ENCODE measurements around the gene GRAMD1A. TPM values are rescaled to one million over a fixed set of nuclear protein-coding genes. Genes with fewer than 3 reads are reported as not detected.

The GRAMD1A gene
- total and polyA plus RNA-seq, 3 experiments from 2014 or later: 51.4 to 218 (median 205) TPM

- H3K27me3 ChIP-seq (ENCODE audit: insufficient read depth, low read length, poor library complexity, severe bottlenecking): no peaks in the 10 kb centered on the region
- Mint-ChIP-seq H3K9me3 (no peaks in the 10 kb centered on the region), H3K4me1 (peaks cover 12 to 23% (median 13%) of the 10 kb centered on the region in 3 donors), H3K4me3 (peak overlapping the region in 1 of 7 donors; percentile 45), H3K27me3 (peaks cover 0 to 2% of the 10 kb centered on the region in 2 donors), H3K36me3 (no peaks in the 10 kb centered on the region), H3K27ac (peak overlapping the region in 3 of 8 donors; percentile 71 to 77 (median 73))
- H3K4me1 ChIP-seq (ENCODE audit: insufficient read depth, low read length): peaks cover 23% of the 10 kb centered on the region
- no peak for DNase-seq
- no peak overlapping the region for H3K4me3 ChIP-seq (ENCODE audit: low read length)
- ChIA-PET POLR2A (no interaction called here), CTCF (interaction anchor here (1.5 kb wide), 1 partner anchor 25 kb away, joined by 5 read pairs; no protein-coding TSS in a partner anchor)
- no peaks in the 10 kb centered on the region for H3K36me3 ChIP-seq (ENCODE audit: insufficient read depth, low read length)
- no peaks in the 10 kb centered on the region for H3K9me3 ChIP-seq (ENCODE audit: low read length)
- no peak overlapping the region for H3K27ac ChIP-seq (ENCODE audit: low read depth, low read length)
Observed at GRCh38 chr19:35037716-35038622, 37.8 kb downstream of the GRAMD1A start.

DNA sequence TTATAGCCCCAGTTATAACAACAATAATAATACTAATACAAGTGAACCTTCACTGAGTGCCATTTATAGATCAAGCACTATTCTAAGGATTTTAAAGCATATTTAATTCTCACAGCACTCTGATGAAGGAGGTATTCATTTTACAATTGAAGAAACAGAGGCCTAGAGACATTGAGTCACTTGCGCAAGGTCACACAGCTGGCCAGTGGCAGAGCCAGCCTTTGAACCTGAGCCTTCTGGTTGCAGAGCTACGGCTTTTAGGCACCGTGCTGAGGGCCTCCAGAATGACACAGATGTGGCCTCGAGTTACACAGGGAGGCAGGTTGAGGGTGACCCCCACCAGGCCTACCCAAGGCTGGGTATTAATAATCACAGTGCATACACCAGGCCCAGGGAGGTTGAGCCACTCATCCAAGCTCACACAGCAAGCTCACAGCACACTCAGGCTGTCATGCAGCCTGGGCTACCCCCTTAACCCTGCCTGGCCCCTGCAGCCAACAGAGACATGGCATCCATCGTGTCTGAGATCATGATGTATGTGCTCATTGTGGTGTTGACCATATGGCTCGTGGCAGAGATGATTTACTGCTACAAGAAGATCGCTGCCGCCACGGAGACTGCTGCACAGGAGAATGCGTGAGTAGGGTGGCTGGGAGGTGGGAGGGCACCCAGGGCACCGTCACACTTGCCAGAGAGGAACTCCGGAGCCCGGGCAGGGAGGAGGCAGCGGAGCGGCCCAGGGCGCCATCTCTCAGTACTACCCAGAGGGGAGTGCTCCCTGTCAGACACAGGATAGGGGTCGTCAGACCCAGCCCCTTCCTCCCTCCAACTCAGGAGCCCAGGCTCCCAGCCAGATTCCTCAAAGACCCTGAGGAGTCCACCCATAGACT, 38.7 kb downstream of the GRAMD1A start:
- ChIA-PET POLR2A (no interaction called here), CTCF (interaction anchor here (1.5 kb wide), 1 partner anchor 26 kb away, joined by 5 read pairs; no protein-coding TSS in a partner anchor)
- DNase-seq: no peak
- H3K27me3 ChIP-seq (ENCODE audit: insufficient read depth, low read length, poor library complexity, severe bottlenecking): no peaks in the 10 kb centered on the region
- Mint-ChIP-seq H3K4me3 (peak overlapping the region in 2 of 7 donors; percentile 45 to 57), H3K27me3 (peaks cover 0 to 1% of the 10 kb centered on the region in 2 donors), H3K27ac (peak overlapping the region in 4 of 8 donors; percentile 3 to 89 (median 42)), H3K9me3 (no peaks in the 10 kb centered on the region), H3K4me1 (peaks cover 12 to 25% (median 13%) of the 10 kb centered on the region in 3 donors), H3K36me3 (no peaks in the 10 kb centered on the region)
- H3K4me1 ChIP-seq (ENCODE audit: insufficient read depth, low read length): peaks cover 23% of the 10 kb centered on the region
- no peaks in the 10 kb centered on the region for H3K9me3 ChIP-seq (ENCODE audit: low read length)
- H3K4me3 ChIP-seq (ENCODE audit: low read length): no peak overlapping the region
- H3K36me3 ChIP-seq (ENCODE audit: insufficient read depth, low read length): no peaks in the 10 kb centered on the region
- H3K27ac ChIP-seq (ENCODE audit: low read depth, low read length): no peak overlapping the region

- peak overlapping the region in 7 of 8 donors; percentile 6 to 87 (median 74) for H3K27ac Mint-ChIP-seq
- Histone ChIP-seq H3K4me3 (ENCODE audit: low read length) (peak overlapping the region; percentile 56), H3K36me3 (ENCODE audit: insufficient read depth, low read length) (no peaks in the 10 kb centered on the region), H3K9me3 (ENCODE audit: low read length) (no peaks in the 10 kb centered on the region), H3K4me1 (ENCODE audit: insufficient read depth, low read length) (peaks cover 31% of the 10 kb centered on the region), H3K27me3 (ENCODE audit: insufficient read depth, low read length, poor library complexity, severe bottlenecking) (no peaks in the 10 kb centered on the region), H3K27ac (ENCODE audit: low read depth, low read length) (peak overlapping the region; percentile 16)
- H3K4me1 Mint-ChIP-seq: peaks cover 21 to 36% (median 23%) of the 10 kb centered on the region in 3 donors
- H3K4me3 Mint-ChIP-seq: peak overlapping the region; percentile 55 to 90 (median 80)
- ChIA-PET POLR2A (no interaction called here), CTCF (no interaction called here)
- H3K27me3 Mint-ChIP-seq: peaks cover 2 to 5% of the 10 kb centered on the region in 2 donors
- peak in 1 of 5 donors; percentile 23 for DNase-seq
- no peaks in the 10 kb centered on the region for H3K9me3 Mint-ChIP-seq
- no peaks in the 10 kb centered on the region for H3K36me3 Mint-ChIP-seq
Observed at GRCh38 chr19:35039881-35040825, 40.0 kb downstream of the GRAMD1A start.

GRCh38 chr19:35040826-35041547, 40.9 kb downstream of the GRAMD1A start:
- peaks cover 31% of the 10 kb centered on the region for H3K4me1 ChIP-seq (ENCODE audit: insufficient read depth, low read length)
- Mint-ChIP-seq H3K27me3 (peaks cover 2 to 5% of the 10 kb centered on the region in 2 donors), H3K27ac (peak overlapping the region in 6 of 8 donors; percentile 60 to 87 (median 76)), H3K9me3 (no peaks in the 10 kb centered on the region), H3K36me3 (no peaks in the 10 kb centered on the region), H3K4me1 (peaks cover 21 to 44% (median 31%) of the 10 kb centered on the region in 3 donors), H3K4me3 (peak overlapping the region; percentile 55 to 83 (median 80))
- H3K27ac ChIP-seq (ENCODE audit: low read depth, low read length): peak overlapping the region; percentile 16
- DNase-seq: no peak
- ChIA-PET POLR2A (interaction anchor here (0.6 kb wide), 1 partner anchor 17 kb away, joined by 3 read pairs; no protein-coding TSS in a partner anchor), CTCF (no interaction called here)
- H3K9me3 ChIP-seq (ENCODE audit: low read length): no peaks in the 10 kb centered on the region
- H3K4me3 ChIP-seq (ENCODE audit: low read length): peak overlapping the region; percentile 56
- H3K27me3 ChIP-seq (ENCODE audit: insufficient read depth, low read length, poor library complexity, severe bottlenecking): no peaks in the 10 kb centered on the region
- H3K36me3 ChIP-seq (ENCODE audit: insufficient read depth, low read length): no peaks in the 10 kb centered on the region

- Histone ChIP-seq H3K4me1 (ENCODE audit: insufficient read depth, low read length) (peaks cover 31% of the 10 kb centered on the region), H3K27ac (ENCODE audit: low read depth, low read length) (peak within 1 kb of the TSS; percentile 16), H3K27me3 (ENCODE audit: insufficient read depth, low read length, poor library complexity, severe bottlenecking) (no peaks in the 10 kb centered on the region), H3K36me3 (ENCODE audit: insufficient read depth, low read length) (no peaks in the 10 kb centered on the region), H3K4me3 (ENCODE audit: low read length) (peak within 1 kb of the TSS; percentile 56), H3K9me3 (ENCODE audit: low read length) (no peaks in the 10 kb centered on the region)
- peaks cover 21 to 44% (median 31%) of the 10 kb centered on the region in 3 donors for H3K4me1 Mint-ChIP-seq
- peaks cover 2 to 5% of the 10 kb centered on the region in 2 donors for H3K27me3 Mint-ChIP-seq
- no peak for DNase-seq
- H3K36me3 Mint-ChIP-seq: no peaks in the 10 kb centered on the region
- CTCF ChIA-PET: no interaction called here
- POLR2A ChIA-PET: interaction anchor here (0.6 kb wide), 1 partner anchor 17 kb away, joined by 3 read pairs; no protein-coding TSS in a partner anchor
- no peaks in the 10 kb centered on the region for H3K9me3 Mint-ChIP-seq
- peak within 1 kb of the TSS; percentile 55 to 90 (median 80) for H3K4me3 Mint-ChIP-seq
- H3K27ac Mint-ChIP-seq: peak within 1 kb of the TSS in 7 of 8 donors; percentile 6 to 87 (median 74)
Observed at GRCh38 chr19:35041548-35042055, 41.5 kb downstream of the GRAMD1A start, which contains the start of gene HPN. HPN (plus strand) TSS chr19:35041721; CDS start chr19:35042507, 786 bp downstream.

DNA sequence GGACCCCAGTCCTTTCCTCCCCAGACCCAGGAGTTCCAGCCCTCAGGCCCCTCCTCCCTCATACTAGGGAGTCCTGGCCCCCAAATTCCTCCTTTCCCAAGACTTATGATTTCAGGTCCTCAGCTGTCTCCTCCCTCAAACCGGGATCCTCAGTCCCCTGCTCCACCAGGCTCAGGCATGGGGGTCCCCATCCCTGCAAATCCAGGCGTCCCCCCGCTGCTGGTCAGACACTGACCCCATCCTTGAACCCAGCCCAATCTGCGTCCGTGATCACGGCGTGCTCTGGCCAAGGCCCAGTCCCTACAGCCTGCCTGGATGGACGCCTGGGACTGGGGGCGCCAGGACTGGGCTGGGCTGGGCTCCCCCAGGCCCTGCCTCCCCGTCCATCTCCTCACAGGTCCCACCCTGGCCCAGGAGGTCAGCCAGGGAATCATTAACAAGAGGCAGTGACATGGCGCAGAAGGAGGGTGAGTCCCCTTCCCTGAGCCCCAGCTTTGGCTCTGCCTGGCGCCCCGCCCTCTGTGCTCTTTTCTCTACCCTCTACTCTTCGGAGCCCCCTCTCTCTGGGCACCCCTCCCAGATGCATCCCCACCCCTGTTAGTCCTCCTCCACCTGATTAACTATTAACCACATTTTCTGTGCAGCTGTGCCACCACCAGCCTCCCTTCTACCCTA, 42.1 kb downstream of the GRAMD1A start:
- Mint-ChIP-seq H3K9me3 (peaks cover 0 to under 1% (median 0%) of the 10 kb centered on the region in 5 donors), H3K27ac (peak overlapping the region in 1 of 8 donors; percentile 36), H3K4me3 (peak overlapping the region in 4 of 7 donors; percentile 3 to 72 (median 17)), H3K4me1 (peaks cover 21 to 44% (median 31%) of the 10 kb centered on the region in 3 donors), H3K36me3 (no peaks in the 10 kb centered on the region), H3K27me3 (peaks cover 2 to 5% of the 10 kb centered on the region in 2 donors)
- POLR2A ChIA-PET: no interaction called here
- Histone ChIP-seq H3K27ac (ENCODE audit: low read depth, low read length) (peak overlapping the region; percentile 9), H3K4me3 (ENCODE audit: low read length) (no peak overlapping the region), H3K4me1 (ENCODE audit: insufficient read depth, low read length) (peaks cover 31% of the 10 kb centered on the region), H3K9me3 (ENCODE audit: low read length) (no peaks in the 10 kb centered on the region), H3K36me3 (ENCODE audit: insufficient read depth, low read length) (no peaks in the 10 kb centered on the region), H3K27me3 (ENCODE audit: insufficient read depth, low read length, poor library complexity, severe bottlenecking) (no peaks in the 10 kb centered on the region)
- CTCF ChIA-PET: interaction anchor here (1.0 to 2.8 kb wide), 3 partner anchors 16 to 70 kb away, joined by 3 to 15 read pairs (median 4); no protein-coding TSS in a partner anchor
- DNase-seq: no peak
